ENCODE measurements around the gene PPFIBP2.

The PPFIBP2 gene

GRCh38 chr11:7636350-7636749 is 122.6 kb downstream of the PPFIBP2 start:
- TF ChIP-seq CTCF (IDR thresholded peaks at IDR 0.05; ENCODE audit: control extremely low read depth, extremely low read depth, low read depth, missing control alignments) = no peak
- ChIA-PET CTCF (interaction anchor here (0.8 to 3.1 kb wide), 3 partner anchors 8 to 351 kb away, joined by 3 to 10 read pairs (median 3); partner anchors contain the start of gene EIF3F), POLR2A (no interaction called here)
- DNase-seq (ENCODE audit: extremely low spot score) = no peak

- POLR2A ChIA-PET = no interaction called here
- CTCF ChIA-PET = interaction anchor here (0.8 to 3.1 kb wide), 8 partner anchors 10 to 125 kb away, joined by 3 to 10 read pairs (median 3); no protein-coding TSS in a partner anchor
- TF ChIP-seq CTCF (IDR thresholded peaks at IDR 0.05; ENCODE audit: control extremely low read depth, extremely low read depth, low read depth, missing control alignments) = no peak
- no peak for DNase-seq (ENCODE audit: extremely low spot score)
These were observed 123.8 kb downstream of the PPFIBP2 start for GRCh38 chr11:7637447-7638157.

GRCh38 chr11:7638710-7639642 is 125.2 kb downstream of the PPFIBP2 start:
- TF ChIP-seq CTCF (IDR thresholded peaks at IDR 0.05; ENCODE audit: control extremely low read depth, extremely low read depth, low read depth, missing control alignments) = no peak
- CTCF ChIA-PET = interaction anchor here (1.0 to 3.1 kb wide), 6 partner anchors 10 to 26 kb away, joined by 3 to 10 read pairs (median 4); no protein-coding TSS in a partner anchor
- DNase-seq (ENCODE audit: extremely low spot score) = peak; percentile 21
- POLR2A ChIA-PET = no interaction called here

GRCh38 chr11:7639643-7640025 is 125.8 kb downstream of the PPFIBP2 start:
- no peak for TF ChIP-seq CTCF (IDR thresholded peaks at IDR 0.05; ENCODE audit: control extremely low read depth, extremely low read depth, low read depth, missing control alignments)
- ChIA-PET POLR2A (no interaction called here), CTCF (interaction anchor here (1.0 to 3.1 kb wide), 4 partner anchors 9 to 26 kb away, joined by 3 to 10 read pairs (median 6); no protein-coding TSS in a partner anchor)
- DNase-seq (ENCODE audit: extremely low spot score) = no peak

GRCh38 chr11:7640816-7641215 is 127.0 kb downstream of the PPFIBP2 start:
- TF ChIP-seq CTCF (IDR thresholded peaks at IDR 0.05; ENCODE audit: control extremely low read depth, extremely low read depth, low read depth, missing control alignments) = no peak
- no peak for DNase-seq (ENCODE audit: extremely low spot score)
- CTCF ChIA-PET = interaction anchor here (1.7 kb wide), 1 partner anchor 25 kb away, joined by 5 read pairs; no protein-coding TSS in a partner anchor
- POLR2A ChIA-PET = no interaction called here

- CTCF ChIA-PET = interaction anchor here (0.8 to 1.8 kb wide), 5 partner anchors 9 to 344 kb away, joined by 3 to 9 read pairs (median 3); partner anchors contain the start of gene EIF3F
- no peak for TF ChIP-seq CTCF (IDR thresholded peaks at IDR 0.05; ENCODE audit: control extremely low read depth, extremely low read depth, low read depth, missing control alignments)
- POLR2A ChIA-PET = no interaction called here
- DNase-seq (ENCODE audit: extremely low spot score) = no peak
These were observed 128.9 kb downstream of the PPFIBP2 start for GRCh38 chr11:7642747-7643146.
